Right lobe of liver (tissue), 4 donors: ENCODE results near the gene RMRP.

Experiments used
- POLR2A ChIP-seq: fragments of 450-650 bp; IDR thresholded peaks from one replicate; pipeline ENCODE4 v1.6.1; 2017; ENCODE audit warnings: antibody characterized with exemption, mild to moderate bottlenecking
- TF ChIP-seq, protein P1 (sequence below), 4 donors: fragments of 200-600 bp in 3 of 4; fragments of 450-650 bp in 1 of 4; IDR thresholded peaks; one replicate each; pipeline versions ENCODE4 v1.5.1 to v1.8.0; 2016 to 2022; ENCODE audit warnings: antibody characterized with exemption in 4 of 4, mild to moderate bottlenecking in 2 of 4
- donor health status: DM: no; HTN: no; CAD: no.
- donor health status: DM: no; HTN: no; CAD: no.
- donor health status: DM: no; HTN: yes; CAD: no.

DNA sequence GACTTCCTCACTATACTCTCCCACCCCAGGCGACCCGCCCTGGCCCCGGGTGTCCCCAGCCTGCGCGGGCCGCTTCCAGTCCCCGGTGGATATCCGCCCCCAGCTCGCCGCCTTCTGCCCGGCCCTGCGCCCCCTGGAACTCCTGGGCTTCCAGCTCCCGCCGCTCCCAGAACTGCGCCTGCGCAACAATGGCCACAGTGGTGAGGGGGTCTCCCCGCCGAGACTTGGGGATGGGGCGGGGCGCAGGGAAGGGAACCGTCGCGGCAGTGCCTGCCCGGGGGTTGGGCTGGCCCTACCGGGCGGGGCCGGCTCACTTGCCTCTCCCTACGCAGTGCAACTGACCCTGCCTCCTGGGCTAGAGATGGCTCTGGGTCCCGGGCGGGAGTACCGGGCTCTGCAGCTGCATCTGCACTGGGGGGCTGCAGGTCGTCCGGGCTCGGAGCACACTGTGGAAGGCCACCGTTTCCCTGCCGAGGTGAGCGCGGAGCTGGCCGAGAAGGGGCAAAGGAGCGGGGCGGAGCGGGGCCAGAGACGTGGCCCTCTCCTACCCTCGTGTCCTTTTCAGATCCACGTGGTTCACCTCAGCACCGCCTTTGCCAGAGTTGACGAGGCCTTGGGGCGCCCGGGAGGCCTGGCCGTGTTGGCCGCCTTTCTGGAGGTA, 18.0 kb upstream of the RMRP start:
- TF ChIP-seq, protein P1, sequence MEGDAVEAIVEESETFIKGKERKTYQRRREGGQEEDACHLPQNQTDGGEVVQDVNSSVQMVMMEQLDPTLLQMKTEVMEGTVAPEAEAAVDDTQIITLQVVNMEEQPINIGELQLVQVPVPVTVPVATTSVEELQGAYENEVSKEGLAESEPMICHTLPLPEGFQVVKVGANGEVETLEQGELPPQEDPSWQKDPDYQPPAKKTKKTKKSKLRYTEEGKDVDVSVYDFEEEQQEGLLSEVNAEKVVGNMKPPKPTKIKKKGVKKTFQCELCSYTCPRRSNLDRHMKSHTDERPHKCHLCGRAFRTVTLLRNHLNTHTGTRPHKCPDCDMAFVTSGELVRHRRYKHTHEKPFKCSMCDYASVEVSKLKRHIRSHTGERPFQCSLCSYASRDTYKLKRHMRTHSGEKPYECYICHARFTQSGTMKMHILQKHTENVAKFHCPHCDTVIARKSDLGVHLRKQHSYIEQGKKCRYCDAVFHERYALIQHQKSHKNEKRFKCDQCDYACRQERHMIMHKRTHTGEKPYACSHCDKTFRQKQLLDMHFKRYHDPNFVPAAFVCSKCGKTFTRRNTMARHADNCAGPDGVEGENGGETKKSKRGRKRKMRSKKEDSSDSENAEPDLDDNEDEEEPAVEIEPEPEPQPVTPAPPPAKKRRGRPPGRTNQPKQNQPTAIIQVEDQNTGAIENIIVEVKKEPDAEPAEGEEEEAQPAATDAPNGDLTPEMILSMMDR (IDR thresholded peaks at IDR 0.05): no peak
- TF ChIP-seq POLR2A: no peak
